Pulmonary artery endothelial cell (primary cell): ENCODE measurements around the gene DISP2. TPM values are rescaled to one million over a fixed set of nuclear protein-coding genes. Genes with fewer than 3 reads are reported as not detected.
A peak's percentile ranks its signal among the peaks of the same experiment; 100 is the strongest.

ENCODE experiments used
- DNase-seq: peaks from one replicate; pipeline ENCODE4 v3.0.0-alpha.2; 2011; ENCODE audit warnings: low read depth, low spot score
- total RNA-seq: library from RNA; depleted of rRNA; stranded (reverse); fragments of >200 nt; gene quantifications from 2 replicates; pipeline ENCODE4 v1.2.3, GENCODE V29; 2014

Gene DISP2
- total RNA-seq, 1 donor from 2014 or later: 0.07 TPM

- DNase-seq: no peak
These were observed 693 bp downstream of the DISP2 start for GRCh38 chr15:40358471-40359353.

GRCh38 chr15:40360015-40360414, 2.0 kb downstream of the DISP2 start:
- DNase-seq: no peak

- no peak for DNase-seq
These were observed 3.6 kb downstream of the DISP2 start for GRCh38 chr15:40361640-40362039.

- DNase-seq: no peak
These were observed 5.6 kb downstream of the DISP2 start for GRCh38 chr15:40363611-40364010.

- DNase-seq: no peak
These were observed 6.2 kb downstream of the DISP2 start for GRCh38 chr15:40364251-40364650.

- no peak for DNase-seq
These were observed 7.0 kb downstream of the DISP2 start for GRCh38 chr15:40365016-40365415.

GRCh38 chr15:40365624-40366456, 7.8 kb downstream of the DISP2 start:
- no peak for DNase-seq

GRCh38 chr15:40366457-40367370, 8.7 kb downstream of the DISP2 start:
- DNase-seq: no peak

- no peak for DNase-seq
These were observed 9.3 kb downstream of the DISP2 start for GRCh38 chr15:40367371-40367685.

- peak; percentile 64 for DNase-seq
These were observed 9.9 kb downstream of the DISP2 start for GRCh38 chr15:40367686-40368611.

- no peak for DNase-seq
These were observed 10.9 kb downstream of the DISP2 start for GRCh38 chr15:40368719-40369473.

- no peak for DNase-seq
These were observed 11.5 kb downstream of the DISP2 start for GRCh38 chr15:40369474-40369869.

- no peak for DNase-seq
These were observed 12.0 kb downstream of the DISP2 start for GRCh38 chr15:40369971-40370370.

GRCh38 chr15:40372981-40373380, 15.0 kb downstream of the DISP2 start:
- no peak for DNase-seq

- no peak for DNase-seq
These were observed 19.6 kb downstream of the DISP2 start for GRCh38 chr15:40377606-40378005.

GRCh38 chr15:40379374-40379773, 21.4 kb downstream of the DISP2 start:
- no peak for DNase-seq

GRCh38 chr15:40379853-40380252, 21.8 kb downstream of the DISP2 start:
- DNase-seq: peak; percentile 76

- no peak for DNase-seq
These were observed 22.6 kb downstream of the DISP2 start for GRCh38 chr15:40380636-40381035.

GRCh38 chr15:40381818-40382529, 24.0 kb downstream of the DISP2 start:
- DNase-seq: no peak
